HG02642 (cell line): Measurements from ENCODE around the gene NFIX.
A peak's percentile ranks its signal among the peaks of the same experiment; 100 is the strongest.
"Not testable (repeated sequence)": the region's sequence is repeated elsewhere in the genome, so short reads cannot be mapped to it uniquely, and the experiment has no call there.

Source experiments
- ATAC-seq: cut with Tn5 transposase; IDR thresholded peaks from one replicate; pipeline ENCODE4 v1.9.1; 2021; ENCODE audit warnings: mild to moderate bottlenecking; ENCODE audit not compliant: unreplicated experiment, poor library complexity

The NFIX gene

GRCh38 chr19:12994701-12995595, at the start of gene NFIX:
NFIX (plus strand) TSS chr19:12995475; CDS start chr19:12995838, 363 bp downstream.
- no peak for ATAC-seq

GRCh38 chr19:12945479-12946091, 49.7 kb upstream of the NFIX start, which contains the start of gene RAD23A:
RAD23A (plus strand) TSS chr19:12945862; CDS start chr19:12945949, 87 bp downstream.
- ATAC-seq, result peak; percentile 81

GRCh38 chr19:12946092-12946721, 49.1 kb upstream of the NFIX start:
- peak; percentile 36 for ATAC-seq

GRCh38 chr19:12946731-12947496, 48.4 kb upstream of the NFIX start:
- no peak for ATAC-seq

- ATAC-seq, result no peak
Observed at GRCh38 chr19:12947702-12948611, 47.3 kb upstream of the NFIX start.

- no peak for ATAC-seq
Observed at GRCh38 chr19:12948612-12949362, 46.5 kb upstream of the NFIX start.

GRCh38 chr19:12949363-12950283, 45.7 kb upstream of the NFIX start:
- ATAC-seq, result no peak

DNA sequence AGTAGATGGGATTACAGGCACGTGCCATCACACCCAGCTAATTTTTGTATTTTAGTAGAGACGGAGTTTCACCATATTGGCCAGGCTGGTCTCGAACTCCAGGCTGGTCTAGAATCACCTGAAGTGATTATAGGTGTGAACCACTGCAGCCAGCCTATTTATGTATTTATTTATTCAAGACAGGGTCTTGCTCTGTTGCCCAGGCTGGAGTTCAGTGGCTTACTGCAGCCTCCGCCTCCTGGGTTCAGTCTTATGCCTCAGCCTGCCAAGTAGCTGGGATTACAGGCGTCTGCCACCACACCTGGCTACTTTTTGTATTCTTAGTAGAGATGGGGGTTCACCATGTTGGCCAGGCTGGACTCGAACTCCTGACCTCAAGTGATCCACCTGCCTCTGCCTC, 43.2 kb upstream of the NFIX start:
- not testable (repeated sequence) for ATAC-seq

GRCh38 chr19:12952488-12953137, 42.7 kb upstream of the NFIX start:
- ATAC-seq, result no peak

DNA sequence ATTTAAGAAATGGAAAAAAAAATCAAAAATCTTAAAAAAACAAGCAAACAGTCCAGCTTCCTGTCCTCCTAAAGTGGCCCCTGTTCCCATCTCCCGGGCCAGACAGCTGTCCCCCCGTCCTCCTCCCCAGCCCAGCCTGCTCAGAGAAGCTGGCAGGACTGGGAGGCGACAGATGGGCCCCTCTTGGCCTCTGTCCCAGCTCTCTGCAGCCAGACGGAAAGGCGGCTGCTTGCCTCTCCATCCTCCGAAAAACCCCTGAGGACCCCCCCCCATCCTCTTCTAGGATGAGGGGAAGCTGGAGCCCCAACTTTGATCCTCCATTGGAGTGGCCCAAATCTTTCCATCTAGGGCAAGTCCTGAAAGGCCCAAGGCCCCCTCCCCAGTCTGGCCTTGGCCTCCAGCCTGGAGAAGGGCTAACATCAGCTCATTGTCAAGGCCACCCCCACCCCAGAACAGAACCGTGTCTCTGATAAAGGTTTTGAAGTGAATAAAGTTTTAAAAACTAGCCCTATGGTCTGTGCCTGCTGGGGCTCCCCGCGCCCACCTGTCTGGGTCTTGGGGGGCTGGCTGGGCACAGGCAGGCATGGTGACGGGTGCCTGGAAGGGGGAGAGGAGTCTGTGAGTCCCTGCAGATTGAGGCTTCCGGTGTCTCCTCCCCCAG, 42.0 kb upstream of the NFIX start:
- ATAC-seq, result no peak

GRCh38 chr19:12953799-12954611, 41.3 kb upstream of the NFIX start:
- no peak for ATAC-seq

DNA sequence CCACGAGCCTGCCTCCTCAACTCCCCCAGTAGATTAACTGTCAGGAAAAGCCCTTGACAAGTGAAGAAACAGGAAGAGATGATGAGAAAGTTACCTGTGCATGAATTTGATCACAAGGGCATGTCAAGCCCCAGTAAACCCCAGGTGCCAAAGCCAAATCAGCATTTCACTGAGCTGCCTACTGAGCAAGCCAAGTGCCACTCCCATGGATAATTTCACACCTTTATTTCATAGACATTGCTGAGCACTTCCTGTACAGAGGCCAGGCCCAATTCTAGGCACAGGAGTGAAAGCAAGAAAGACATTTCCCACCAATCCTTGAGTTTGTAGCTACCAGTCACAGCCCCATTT, 40.7 kb upstream of the NFIX start:
- no peak for ATAC-seq

DNA sequence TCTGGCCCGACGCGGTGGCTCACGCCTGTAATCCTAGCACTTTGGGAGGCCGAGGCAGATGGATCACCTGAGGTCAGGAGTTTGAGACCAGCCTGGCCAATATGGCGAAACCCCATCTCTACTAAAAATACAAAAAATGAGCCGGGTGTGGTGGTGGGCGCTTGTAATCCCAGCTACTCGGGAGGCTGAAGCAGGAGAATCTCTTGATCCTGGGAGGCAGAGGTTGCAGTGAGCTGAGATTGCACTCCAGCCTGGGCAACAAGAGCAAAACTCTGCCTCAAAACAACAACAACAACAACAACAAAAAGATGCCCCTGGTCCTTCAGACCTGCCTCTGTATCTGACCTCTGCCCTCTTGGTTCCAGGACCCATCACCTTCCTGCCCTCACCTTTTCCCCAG, 39.7 kb upstream of the NFIX start:
- ATAC-seq, result not testable (repeated sequence)

GRCh38 chr19:12955996-12956395, 39.3 kb upstream of the NFIX start:
- ATAC-seq, result no peak

- peak; percentile 80 for ATAC-seq
Observed at GRCh38 chr19:12956446-12957388, 38.6 kb upstream of the NFIX start, which contains the start of gene GADD45GIP1. GADD45GIP1 (minus strand) TSS chr19:12957223; CDS start chr19:12957212, 11 bp downstream.
